UCSD-AML1 (cell line): ENCODE results near the gene INS.

Source experiments
- DNase-seq: peaks from one replicate; lab custom pipeline; 2025; ENCODE audit not compliant: unreplicated experiment; lab: John Stamatoyannopoulos, UW

The INS gene

DNA sequence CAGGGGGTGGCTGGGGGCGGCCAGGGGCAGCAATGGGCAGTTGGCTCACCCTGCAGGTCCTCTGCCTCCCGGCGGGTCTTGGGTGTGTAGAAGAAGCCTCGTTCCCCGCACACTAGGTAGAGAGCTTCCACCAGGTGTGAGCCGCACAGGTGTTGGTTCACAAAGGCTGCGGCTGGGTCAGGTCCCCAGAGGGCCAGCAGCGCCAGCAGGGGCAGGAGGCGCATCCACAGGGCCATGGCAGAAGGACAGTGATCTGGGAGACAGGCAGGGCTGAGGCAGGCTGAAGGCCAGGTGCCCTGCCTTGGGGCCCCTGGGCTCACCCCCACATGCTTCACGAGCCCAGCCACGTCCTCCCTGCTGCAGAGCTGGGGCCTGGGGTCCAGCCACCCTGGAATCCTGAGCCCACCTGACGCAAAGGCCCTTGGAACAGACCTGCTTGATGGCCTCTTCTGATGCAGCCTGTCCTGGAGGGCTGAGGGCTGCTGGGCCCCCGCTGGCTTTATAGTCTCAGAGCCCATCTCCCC is at the start of gene INS:
Gene INS (minus strand): TSS at position 474 of the 524 bp plus-strand sequence. CDS start 238 bp downstream, at position 236.
- no peak for DNase-seq

DNA sequence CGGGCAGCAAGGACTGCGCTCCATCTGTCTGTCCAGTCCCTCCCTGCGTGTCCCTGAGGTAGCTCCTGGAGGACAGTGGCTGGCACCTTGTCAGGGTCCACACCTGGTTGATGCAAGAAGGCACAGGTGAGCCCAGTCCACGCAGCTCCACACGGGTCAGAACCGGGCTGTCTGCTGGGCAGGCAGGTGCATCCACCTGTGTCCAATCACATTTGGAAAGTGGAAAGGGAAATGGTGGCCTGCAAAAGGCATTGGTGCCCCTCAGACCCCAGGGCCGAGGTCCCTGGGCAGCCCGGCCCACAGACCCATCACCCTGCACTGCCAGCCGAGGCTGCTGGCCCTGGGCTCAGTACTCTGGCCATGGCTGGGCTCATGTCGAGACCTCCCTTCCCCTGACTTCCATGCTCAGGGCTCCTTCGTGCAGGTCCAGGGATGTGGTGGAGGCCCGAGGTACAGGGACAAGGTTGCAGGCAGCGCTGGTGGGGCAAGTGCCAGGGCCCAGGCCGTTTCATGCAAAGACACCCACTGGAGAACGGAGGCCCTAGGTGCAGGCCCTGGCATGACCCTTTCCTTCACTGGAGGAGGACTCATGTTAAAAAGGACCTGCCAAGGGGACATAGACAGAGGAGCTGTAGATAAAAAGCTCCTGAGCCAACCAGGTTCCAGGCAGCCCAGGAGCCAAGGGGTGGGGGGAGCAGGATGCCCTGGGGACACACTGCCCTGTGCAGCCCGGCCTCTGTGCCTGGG is 49.5 kb upstream of the INS start:
- no peak for DNase-seq

GRCh38 chr11:2209900-2210321 is 48.9 kb upstream of the INS start:
- DNase-seq: no peak

DNA sequence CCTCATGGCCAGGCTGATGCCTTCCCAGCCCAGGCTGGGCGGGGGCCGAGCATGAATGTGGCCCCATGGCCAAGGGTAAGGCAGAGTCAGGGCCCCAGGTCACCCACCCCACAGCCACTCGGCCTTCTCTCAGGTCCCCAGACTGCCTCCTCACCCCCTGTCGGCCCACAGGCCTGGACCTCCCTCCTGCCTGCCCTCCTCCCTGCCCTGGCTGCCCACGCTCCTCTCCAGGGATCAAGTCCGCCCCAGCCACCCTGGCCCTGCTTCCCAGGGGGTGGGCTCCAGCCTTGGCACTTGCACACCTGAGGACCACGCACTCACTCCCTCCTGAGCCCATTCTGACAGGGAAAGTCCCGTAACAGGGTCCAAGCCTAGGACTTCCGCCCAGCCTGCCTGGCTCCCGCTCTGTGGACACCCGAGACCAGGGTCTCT is 48.4 kb upstream of the INS start:
- DNase-seq: no peak

- DNase-seq: no peak
These were observed 47.8 kb upstream of the INS start for GRCh38 chr11:2208691-2209369.

- DNase-seq: no peak
These were observed 47.0 kb upstream of the INS start for GRCh38 chr11:2207773-2208621.

DNA sequence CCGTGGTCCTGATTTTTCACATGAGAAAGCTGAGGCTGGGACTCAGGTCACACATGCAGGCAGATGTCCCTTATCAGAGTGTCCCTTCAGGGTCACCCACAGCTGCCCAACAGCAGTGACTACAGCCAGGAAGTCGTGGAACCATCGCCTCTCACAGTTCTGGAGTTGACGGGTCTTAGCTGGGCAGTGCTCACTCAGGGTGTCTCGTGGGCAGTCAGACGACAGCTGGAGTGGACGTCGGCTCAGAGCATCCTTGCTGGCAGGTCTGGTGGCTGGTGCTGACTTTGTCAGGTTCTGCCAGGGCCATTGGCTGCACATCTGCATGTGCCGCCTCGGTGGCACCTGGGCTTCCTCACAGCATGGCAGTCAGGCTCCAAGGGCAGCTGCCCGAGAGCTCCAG is 46.2 kb upstream of the INS start:
- DNase-seq: no peak

DNA sequence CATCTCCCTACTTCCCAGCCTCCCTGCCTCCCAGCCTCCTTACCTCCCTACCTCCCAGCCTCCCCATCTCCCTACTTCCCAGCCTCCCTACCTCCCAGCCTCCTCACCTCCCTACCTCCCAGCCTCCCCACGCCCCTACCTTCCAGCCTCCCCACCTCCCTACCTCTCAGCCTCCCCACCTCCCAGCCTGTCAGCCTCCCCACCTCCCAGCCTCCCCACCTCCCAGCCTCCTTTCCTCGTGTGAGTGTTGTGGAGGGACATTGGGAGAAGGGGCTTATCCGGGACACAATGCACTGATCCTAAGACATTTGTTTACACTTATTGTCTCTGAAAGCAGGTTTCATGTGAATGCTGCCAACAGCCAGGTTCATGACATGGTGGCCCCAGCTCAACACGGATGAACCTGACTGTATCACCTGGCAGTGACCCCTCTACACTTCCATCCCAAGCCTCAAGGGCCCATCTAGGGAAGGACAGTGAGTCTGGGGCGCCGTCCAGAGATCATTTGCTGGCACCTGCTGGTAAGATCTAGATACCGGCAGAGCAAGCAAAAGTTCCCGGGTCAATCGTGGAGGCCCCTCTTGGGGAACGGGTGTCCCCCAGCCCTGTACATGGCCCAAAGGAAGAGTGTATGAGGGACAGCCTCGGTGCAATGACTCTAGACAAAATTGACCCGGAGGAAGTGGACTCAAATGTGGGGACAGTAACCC is 45.1 kb upstream of the INS start:
- no peak for DNase-seq

- DNase-seq: no peak
These were observed 44.3 kb upstream of the INS start for GRCh38 chr11:2205214-2205720.

GRCh38 chr11:2204361-2205213 is 43.6 kb upstream of the INS start:
- no peak for DNase-seq

GRCh38 chr11:2203440-2204259 is 42.6 kb upstream of the INS start:
- DNase-seq: no peak

GRCh38 chr11:2202900-2203439 is 42.0 kb upstream of the INS start:
- DNase-seq: no peak

- no peak for DNase-seq
These were observed 41.3 kb upstream of the INS start for GRCh38 chr11:2202071-2202899.

- DNase-seq: no peak
These were observed 40.5 kb upstream of the INS start for GRCh38 chr11:2201542-2201941.

GRCh38 chr11:2200957-2201519 is 40.0 kb upstream of the INS start:
- DNase-seq: no peak

DNA sequence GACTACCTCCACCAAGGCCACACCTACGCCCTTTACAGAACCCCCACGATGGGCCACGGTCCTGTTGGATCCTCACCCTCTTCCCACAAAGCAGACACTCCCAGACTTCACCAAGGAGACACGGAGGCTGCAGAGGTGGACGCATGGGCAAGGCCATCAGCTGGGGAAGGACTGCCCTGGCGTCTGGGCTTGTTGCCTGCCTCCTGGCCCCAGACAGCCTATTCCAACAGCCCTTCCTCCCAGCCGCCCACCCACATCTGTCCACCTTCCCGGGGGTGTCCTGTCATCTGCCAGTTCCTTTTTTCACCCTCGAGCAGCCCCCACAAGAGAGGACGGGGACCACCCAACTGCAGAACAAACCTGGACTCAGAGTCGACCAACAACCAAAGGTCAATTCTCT is 39.5 kb upstream of the INS start:
- no peak for DNase-seq
